ENCODE measurements around the gene POR.

The POR gene

GRCh38 chr7:75971961-75972763 is 57.2 kb downstream of the POR start:
- no peak for DNase-seq (ENCODE audit: low read depth in 2 of 2)

GRCh38 chr7:75977743-75978142 is 62.8 kb downstream of the POR start:
- DNase-seq (ENCODE audit: low read depth in 2 of 2), result no peak

GRCh38 chr7:75979759-75980429 is 64.9 kb downstream of the POR start:
- DNase-seq (ENCODE audit: low read depth in 2 of 2), result no peak

GRCh38 chr7:75980430-75981202 is 65.7 kb downstream of the POR start:
- no peak for DNase-seq (ENCODE audit: low read depth in 2 of 2)

- DNase-seq (ENCODE audit: low read depth in 2 of 2), result no peak
These were observed 66.2 kb downstream of the POR start for GRCh38 chr7:75981203-75981452.

GRCh38 chr7:75981453-75982305 is 66.7 kb downstream of the POR start:
- no peak for DNase-seq (ENCODE audit: low read depth in 2 of 2)

- no peak for DNase-seq (ENCODE audit: low read depth in 2 of 2)
These were observed 67.5 kb downstream of the POR start for GRCh38 chr7:75982306-75983064.

- DNase-seq (ENCODE audit: low read depth in 2 of 2), result no peak
These were observed 68.6 kb downstream of the POR start for GRCh38 chr7:75983471-75984129.

- no peak for DNase-seq (ENCODE audit: low read depth in 2 of 2)
These were observed 69.4 kb downstream of the POR start for GRCh38 chr7:75984130-75985008.

GRCh38 chr7:75985009-75985517 is 70.1 kb downstream of the POR start:
- DNase-seq (ENCODE audit: low read depth in 2 of 2), result no peak

- DNase-seq (ENCODE audit: low read depth in 2 of 2), result no peak
These were observed 70.7 kb downstream of the POR start for GRCh38 chr7:75985518-75986146.

GRCh38 chr7:75986147-75986781 is 71.3 kb downstream of the POR start:
- DNase-seq (ENCODE audit: low read depth in 2 of 2), result no peak

- no peak for DNase-seq (ENCODE audit: low read depth in 2 of 2)
These were observed 72.3 kb downstream of the POR start for GRCh38 chr7:75987026-75987804.

GRCh38 chr7:75987805-75988567 is 73.0 kb downstream of the POR start:
- DNase-seq (ENCODE audit: low read depth in 2 of 2), result no peak

- DNase-seq (ENCODE audit: low read depth in 2 of 2), result no peak
These were observed 73.9 kb downstream of the POR start for GRCh38 chr7:75988568-75989499.

Measured in stimulated activated CD4-positive, alpha-beta T cell treated with anti-CD3 and anti-CD28 coated beads, Interleukin-12 subunit alpha, Interleukin-12 subunit beta, amount 100 ng/mL, for 24 hours (primary cell).